Measurements from ENCODE around the gene HLA-DMA.

Gene HLA-DMA

DNA sequence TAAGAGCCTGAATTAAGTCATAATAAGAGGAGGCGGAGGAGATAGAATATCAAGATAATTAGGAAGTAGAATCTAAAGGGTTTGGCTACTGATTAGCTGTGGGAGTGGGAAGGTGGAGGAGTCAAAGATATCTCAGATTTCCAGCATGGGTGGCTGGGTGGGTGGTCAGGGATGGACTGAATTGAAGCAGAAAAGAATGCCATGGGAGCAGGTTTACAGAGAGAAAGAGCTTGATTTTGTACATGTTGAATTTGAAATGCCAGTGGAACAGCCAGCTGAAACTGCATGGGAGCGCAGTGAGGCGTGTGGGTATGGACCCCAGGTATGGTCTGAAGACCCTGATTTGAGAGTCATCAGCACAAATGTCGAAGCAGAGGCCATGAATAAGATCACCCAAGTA is 1.4 kb upstream of the HLA-DMA start:
- TF ChIP-seq GATA2 (IDR thresholded peaks at IDR 0.05; ENCODE audit: low read depth, low read length) (no peak), GATA3 (IDR thresholded peaks at IDR 0.05; ENCODE audit: low read depth, low read length) (no peak)

DNA sequence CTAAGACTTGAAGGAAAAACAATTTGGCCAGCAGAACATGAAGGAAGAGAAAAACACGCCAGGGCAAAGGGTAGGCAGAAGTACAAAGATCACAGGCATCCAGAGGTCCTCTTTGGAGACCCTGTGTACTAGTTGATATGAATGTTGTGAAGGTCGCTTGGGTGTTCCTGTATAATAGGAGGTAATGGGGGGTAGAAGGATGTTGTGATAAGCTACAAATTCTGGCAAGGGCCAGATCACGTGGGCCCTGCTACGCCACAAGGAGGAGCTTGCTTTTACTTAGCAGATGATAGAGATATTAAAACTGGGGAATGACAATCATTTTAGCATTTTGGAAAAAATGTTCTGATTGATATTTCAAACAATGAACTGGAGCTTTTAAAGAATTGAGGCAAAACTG is 878 bp upstream of the HLA-DMA start:
- TF ChIP-seq GATA2 (IDR thresholded peaks at IDR 0.05; ENCODE audit: low read depth, low read length), result no peak
- no peak for TF ChIP-seq GATA3 (IDR thresholded peaks at IDR 0.05; ENCODE audit: low read depth, low read length)

DNA sequence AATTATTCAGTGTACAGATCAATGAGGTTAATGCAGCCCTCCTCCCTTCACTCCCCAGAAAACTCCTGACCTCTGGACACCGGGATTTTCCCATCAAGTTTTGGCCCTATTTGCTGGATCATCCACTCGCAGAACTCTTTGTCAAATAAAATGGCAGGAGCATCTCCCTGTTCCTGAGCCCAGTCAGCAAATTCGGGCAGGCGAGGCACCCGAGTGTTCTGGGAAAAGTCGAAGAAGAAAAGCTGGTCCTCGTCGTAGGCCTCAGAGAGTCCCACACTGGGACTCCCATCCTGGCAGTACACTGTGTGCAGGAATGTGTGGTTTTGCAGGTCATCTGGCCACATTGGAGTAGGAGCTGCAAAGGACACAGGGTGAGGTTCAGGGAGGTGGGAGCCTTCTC is 2.4 kb downstream of the HLA-DMA start:
- TF ChIP-seq GATA3 (IDR thresholded peaks at IDR 0.05; ENCODE audit: low read depth, low read length), result no peak
- no peak for TF ChIP-seq GATA2 (IDR thresholded peaks at IDR 0.05; ENCODE audit: low read depth, low read length)

DNA sequence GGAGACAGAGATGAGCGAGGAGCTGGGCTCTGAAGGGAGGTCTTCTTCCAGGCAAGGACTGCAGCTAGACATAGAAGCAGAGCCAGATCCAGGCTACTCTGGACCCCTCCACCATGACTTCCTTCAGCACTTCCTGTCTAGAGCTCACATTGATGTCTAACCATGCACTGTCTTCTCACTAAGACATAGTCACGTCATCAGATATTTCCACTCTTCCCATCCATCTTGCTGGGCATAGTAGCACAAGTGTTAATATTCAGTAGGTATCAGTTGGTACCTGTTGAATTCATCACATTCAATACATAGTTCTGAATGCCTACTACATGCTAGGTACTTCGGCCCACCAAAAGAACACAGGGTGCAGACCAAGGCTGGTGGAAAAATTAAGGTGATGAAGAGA is 2.9 kb downstream of the HLA-DMA start:
- TF ChIP-seq GATA3 (IDR thresholded peaks at IDR 0.05; ENCODE audit: low read depth, low read length) (no peak), GATA2 (IDR thresholded peaks at IDR 0.05; ENCODE audit: low read depth, low read length) (no peak)

DNA sequence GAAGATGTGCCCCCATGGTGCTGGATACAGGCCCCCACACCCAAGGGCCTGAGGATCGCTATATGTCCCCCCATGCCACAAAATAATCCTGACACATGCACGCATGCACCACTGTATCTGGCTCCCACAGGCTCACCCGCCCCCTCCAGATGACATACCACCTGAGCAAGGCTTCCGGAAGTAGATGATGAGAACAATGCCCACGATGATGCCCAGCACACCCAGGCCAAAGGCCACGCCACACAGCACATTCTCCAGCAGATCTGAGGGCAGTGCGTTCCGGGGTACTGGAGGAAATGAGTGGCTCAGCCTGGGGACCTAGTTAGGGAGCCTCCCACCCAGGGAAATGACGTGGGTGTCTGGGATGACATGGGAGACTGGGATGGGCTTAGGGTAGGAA is 3.8 kb downstream of the HLA-DMA start:
- TF ChIP-seq GATA2 (IDR thresholded peaks at IDR 0.05; ENCODE audit: low read depth, low read length) (no peak), GATA3 (IDR thresholded peaks at IDR 0.05; ENCODE audit: low read depth, low read length) (no peak)

DNA sequence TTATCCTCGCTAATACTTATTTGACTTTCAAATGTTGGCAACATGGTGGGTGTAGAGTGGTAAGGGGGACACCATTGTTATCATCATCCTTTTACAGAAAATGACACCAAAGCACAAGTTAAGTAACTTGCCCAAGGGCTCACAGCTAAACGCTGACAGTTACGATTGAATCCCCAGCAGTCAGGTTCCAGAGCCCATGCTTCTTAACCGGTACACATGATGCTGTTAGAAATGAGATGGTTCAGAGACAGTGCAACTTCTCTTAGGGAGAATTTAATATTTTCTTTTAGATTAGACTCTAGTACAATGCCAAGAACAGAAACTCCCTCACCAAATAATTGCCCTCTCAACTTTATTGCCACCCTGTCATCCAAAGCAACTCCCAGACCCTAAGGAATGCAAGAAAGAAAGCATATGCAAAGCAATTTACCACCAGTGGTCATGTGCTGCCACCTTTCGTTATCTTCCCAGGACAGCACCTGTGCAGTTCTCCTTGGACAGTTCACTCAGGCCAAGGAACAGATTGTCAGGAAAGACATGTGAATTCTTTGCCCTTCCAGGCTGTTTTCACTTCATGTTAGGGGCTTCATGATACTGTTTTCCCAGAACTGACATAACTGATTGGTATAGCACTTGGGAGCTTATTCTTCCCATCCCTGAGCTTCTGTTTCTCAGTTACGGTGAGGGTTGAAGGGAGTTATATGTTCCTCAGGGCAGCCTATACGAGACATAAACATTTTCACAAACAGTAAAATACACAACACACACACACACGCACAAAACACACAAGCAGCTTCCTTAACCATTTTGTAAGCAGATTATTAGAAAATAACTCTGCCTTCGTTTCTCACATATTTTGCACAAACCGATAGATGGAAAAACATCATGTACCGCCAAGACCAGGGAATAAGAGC is 5.1 kb downstream of the HLA-DMA start:
- TF ChIP-seq GATA3 (IDR thresholded peaks at IDR 0.05; ENCODE audit: low read depth, low read length), result no peak
- TF ChIP-seq GATA2 (IDR thresholded peaks at IDR 0.05; ENCODE audit: low read depth, low read length), result no peak

DNA sequence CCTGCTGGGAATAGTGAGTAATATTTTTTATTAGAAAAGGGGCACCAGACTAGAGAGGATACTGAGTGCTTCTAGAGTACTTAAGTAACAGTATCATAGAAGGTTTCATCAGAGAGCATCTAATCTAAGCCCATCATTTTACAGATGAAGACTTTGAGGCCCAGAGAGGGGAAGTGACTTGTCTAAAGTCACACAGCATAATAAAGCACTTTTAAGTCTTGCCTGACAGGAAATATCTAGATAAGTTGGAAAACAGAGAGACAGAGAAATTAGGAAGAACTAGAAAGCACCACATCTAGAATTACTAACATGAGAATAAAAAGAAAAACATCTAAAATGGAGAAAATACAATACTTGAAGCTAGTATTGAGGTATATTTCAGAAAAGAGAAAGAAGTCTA is 6.0 kb downstream of the HLA-DMA start:
- TF ChIP-seq GATA3 (IDR thresholded peaks at IDR 0.05; ENCODE audit: low read depth, low read length), result no peak

DNA sequence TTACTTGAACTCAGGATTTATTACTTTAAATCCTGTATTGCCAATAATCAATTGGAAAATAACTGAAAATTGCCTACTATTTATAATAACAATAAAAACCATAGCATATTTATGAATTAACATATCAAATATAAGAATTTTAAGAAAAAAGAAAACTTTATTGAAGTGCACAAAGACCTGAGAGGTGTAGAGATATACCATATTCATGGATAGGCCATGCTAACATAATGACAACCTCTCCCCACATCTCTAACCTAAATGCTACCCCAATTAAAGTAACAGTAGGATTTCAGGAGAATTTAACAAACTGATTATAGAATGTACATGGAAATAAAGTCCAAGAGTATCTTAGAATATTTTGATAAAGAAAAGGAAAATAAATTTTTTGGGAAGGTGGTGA is 6.9 kb downstream of the HLA-DMA start:
- no peak for TF ChIP-seq GATA2 (IDR thresholded peaks at IDR 0.05; ENCODE audit: low read depth, low read length)

DNA sequence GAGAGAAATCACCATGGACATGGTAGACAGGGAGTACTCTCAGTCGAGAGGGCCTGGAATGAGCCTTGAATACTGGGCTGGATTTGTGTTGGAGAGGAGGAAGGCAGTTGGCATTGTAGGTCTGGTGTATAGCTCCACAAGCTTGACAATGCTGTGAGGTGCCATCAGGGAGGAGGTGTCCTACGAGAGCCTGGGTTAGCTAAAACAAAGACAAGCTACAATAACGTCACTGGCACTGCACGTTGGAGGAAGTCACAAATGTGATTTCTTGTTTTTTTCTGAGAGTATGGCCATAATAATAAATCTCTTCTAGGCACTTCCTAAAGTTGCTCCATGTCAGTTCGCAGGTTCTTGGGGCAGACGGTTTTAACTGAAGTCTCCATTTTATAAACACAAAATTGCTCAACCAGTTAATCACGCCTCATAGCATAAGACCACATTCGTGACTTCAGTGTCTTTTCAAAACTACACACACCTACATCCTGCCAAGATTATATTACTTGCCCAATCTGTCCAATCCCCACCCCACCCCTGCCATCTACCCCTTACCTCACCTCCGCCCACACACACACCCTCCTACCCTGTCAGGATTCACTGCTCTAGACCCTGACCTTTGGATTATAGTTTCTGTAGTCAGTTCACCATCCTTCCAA is 7.7 kb downstream of the HLA-DMA start:
- TF ChIP-seq GATA2 (IDR thresholded peaks at IDR 0.05; ENCODE audit: low read depth, low read length) (no peak), GATA3 (IDR thresholded peaks at IDR 0.05; ENCODE audit: low read depth, low read length) (no peak)

DNA sequence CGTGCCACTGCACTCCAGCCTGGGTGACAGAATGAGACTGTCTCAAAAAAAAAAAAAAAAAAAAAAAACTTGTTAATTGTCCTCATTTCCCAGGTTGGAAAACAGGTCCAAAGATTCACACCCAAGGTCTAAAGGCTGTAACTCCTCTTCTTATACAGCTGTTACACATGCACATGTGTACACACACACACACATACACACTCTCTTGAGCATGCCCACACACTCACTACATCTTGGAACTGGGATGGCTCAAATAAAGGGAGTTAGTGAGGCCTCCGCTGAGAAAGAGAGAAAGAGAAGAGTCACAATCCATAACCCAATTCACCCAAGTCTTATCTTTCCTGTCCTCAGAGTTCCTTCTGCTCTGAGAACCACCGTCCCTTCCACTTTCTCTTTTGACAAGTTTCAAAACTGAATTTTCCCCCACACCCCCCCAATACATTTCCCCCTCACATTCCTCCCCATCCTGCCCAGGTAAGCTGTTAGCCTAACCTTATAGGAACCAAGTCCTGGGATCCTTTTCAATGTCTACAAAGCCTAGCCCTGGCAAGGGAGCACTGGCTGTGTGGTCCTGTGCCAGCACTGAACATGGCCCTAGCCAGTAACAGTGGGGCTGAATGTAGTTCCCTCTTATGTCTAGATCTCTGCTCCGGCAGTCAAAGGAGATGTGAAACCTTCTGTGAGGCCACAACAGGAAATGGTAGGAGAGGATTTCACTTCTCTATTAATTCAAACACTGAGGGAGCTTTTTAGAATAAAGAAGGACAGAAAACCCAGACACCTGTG is 8.8 kb downstream of the HLA-DMA start:
- no peak for TF ChIP-seq GATA2 (IDR thresholded peaks at IDR 0.05; ENCODE audit: low read depth, low read length)
- no peak for TF ChIP-seq GATA3 (IDR thresholded peaks at IDR 0.05; ENCODE audit: low read depth, low read length)

DNA sequence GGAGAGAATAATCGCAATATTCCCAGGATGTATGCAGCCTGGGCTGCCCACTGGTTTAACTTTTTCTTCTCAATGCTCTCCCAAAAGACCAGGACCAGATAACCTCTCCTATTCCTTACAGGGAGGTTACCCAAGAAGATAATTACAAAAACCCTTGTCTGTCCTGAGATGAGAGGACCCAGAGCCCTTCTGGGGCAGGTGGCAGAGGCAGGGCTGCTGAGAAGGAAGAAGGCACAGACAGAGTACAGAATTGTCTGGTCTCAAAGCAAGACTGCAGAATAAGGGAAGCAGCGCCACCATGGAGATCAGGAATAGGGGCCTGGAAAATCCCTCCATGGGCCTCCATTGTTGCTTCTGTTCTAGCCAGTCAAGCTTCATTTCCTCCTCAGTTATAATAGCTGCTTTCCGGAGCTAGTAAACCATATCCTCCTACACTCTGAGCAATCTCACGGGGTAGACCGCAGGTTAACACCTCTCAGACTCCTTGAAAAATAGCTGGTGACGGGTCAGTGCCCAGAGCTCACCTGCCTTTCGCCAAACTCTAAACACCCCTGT is 11.6 kb downstream of the HLA-DMA start:
- no peak for TF ChIP-seq GATA2 (IDR thresholded peaks at IDR 0.05; ENCODE audit: low read depth, low read length)
- TF ChIP-seq GATA3 (IDR thresholded peaks at IDR 0.05; ENCODE audit: low read depth, low read length), result no peak

DNA sequence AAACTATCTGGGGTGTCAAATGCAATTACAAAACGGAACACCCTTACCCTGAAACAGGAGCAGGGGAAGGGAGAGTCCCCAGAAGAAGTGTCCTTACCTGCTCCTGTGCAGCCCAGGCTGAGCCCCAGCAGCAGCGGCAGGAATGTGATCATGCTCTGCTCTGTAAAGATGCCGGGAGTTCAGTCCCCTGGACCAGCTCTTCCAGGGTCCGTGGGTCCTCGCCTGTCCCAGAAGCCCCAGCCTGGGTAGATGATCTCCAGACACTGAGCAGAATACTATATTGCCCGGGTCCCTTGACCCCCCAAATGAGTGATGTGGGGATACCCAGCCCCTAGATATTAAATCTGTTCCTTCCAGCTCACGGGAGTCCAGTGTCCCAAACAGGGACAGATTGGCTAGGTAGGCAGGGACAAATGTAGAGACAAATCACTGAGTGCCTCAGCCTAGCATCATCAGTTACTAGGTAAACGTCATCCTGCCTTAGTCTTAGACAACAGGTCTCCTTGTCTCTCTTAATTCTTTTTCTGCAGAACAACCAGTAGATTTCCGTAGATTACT is 12.2 kb downstream of the HLA-DMA start, which contains the start of gene HLA-DMB:
Gene HLA-DMB (minus strand): TSS at position 373 of the 558 bp plus-strand sequence. CDS start 221 bp downstream, at position 152.
- no peak for TF ChIP-seq GATA3 (IDR thresholded peaks at IDR 0.05; ENCODE audit: low read depth, low read length)
- TF ChIP-seq GATA2 (IDR thresholded peaks at IDR 0.05; ENCODE audit: low read depth, low read length), result no peak

DNA sequence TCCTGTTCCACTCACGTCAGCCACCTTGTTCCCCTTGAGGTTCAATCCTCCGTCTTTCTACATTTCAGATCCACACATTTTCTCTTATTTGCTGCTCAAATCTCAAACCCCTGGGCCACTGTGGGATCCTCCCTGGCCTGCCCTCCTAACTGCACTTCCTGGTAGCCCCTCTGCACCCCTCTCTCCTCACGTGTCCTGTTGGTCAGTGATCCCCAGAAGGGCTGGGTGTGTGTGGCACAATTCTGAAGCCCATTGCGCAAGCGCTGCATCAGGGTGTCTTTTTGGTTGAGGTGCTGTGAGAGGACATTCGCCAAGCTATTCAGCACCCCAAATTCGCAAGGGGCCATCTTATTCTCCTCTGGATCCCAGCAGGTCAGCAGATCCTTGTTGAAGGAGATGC is 14.4 kb downstream of the HLA-DMA start:
- TF ChIP-seq GATA2 (IDR thresholded peaks at IDR 0.05; ENCODE audit: low read depth, low read length), result no peak
- TF ChIP-seq GATA3 (IDR thresholded peaks at IDR 0.05; ENCODE audit: low read depth, low read length), result no peak

DNA sequence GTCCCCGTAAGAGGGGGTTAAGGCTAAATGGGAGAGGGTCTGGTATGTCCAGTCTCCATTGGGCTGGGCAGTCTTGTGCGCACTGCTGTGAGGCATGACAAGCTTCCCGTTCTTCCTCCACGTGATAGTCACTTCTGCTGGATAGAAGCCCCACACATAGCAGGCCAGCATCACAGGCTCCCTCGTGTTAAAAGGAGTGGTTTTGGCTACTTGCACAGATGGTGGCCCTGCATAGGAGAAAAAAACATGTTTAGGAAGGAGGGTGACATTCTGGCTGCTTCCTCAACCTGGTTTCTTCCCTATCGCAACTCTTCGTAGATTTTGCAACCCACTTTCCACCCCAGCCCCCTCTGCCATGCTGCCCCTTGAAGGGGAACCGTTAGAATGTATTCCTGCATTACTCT is 15.7 kb downstream of the HLA-DMA start:
- TF ChIP-seq GATA3 (IDR thresholded peaks at IDR 0.05; ENCODE audit: low read depth, low read length), result no peak
- TF ChIP-seq GATA2 (IDR thresholded peaks at IDR 0.05; ENCODE audit: low read depth, low read length), result no peak
